Measurements from ENCODE around the gene MGAT4B.
"Not testable (repeated sequence)": the region's sequence is repeated elsewhere in the genome, so short reads cannot be mapped to it uniquely, and the experiment has no call there.

Gene MGAT4B

GRCh38 chr5:179806250-179807048 lies at the start of gene MGAT4B:
Gene MGAT4B, minus strand, starts transcription at chr5:179806866. Its CDS starts 283 bp downstream, at chr5:179806583.
- H3K27ac ChIP-seq: peak within 1 kb of the TSS; percentile 92
- no peak for DNase-seq (ENCODE audit: low read depth, low spot score)

- DNase-seq (ENCODE audit: low read depth, low spot score): no peak
- no peak overlapping the region for H3K27ac ChIP-seq
Measured at GRCh38 chr5:179854356-179854755, 47.7 kb upstream of the MGAT4B start.

- H3K27ac ChIP-seq: no peak overlapping the region
- DNase-seq (ENCODE audit: low read depth, low spot score): no peak
Measured at GRCh38 chr5:179852993-179853547, 46.4 kb upstream of the MGAT4B start.

- DNase-seq (ENCODE audit: low read depth, low spot score): no peak
Measured at GRCh38 chr5:179841621-179842020, 35.0 kb upstream of the MGAT4B start.

GRCh38 chr5:179840766-179841165 lies 34.1 kb upstream of the MGAT4B start:
- DNase-seq (ENCODE audit: low read depth, low spot score): no peak
- H3K27ac ChIP-seq: no peak overlapping the region

More at GRCh38 chr5:179841621-179842020, 35.0 kb upstream of the MGAT4B start:
- H3K27ac ChIP-seq: no peak overlapping the region

GRCh38 chr5:179840321-179840720 lies 33.7 kb upstream of the MGAT4B start:
- DNase-seq (ENCODE audit: low read depth, low spot score): no peak
- peak overlapping the region; percentile 42 for H3K27ac ChIP-seq

GRCh38 chr5:179839328-179840256 lies 32.9 kb upstream of the MGAT4B start:
- peak overlapping the region; percentile 42 for H3K27ac ChIP-seq
- no peak for DNase-seq (ENCODE audit: low read depth, low spot score)

GRCh38 chr5:179837076-179838011 lies 30.7 kb upstream of the MGAT4B start:
- H3K27ac ChIP-seq: no peak overlapping the region

GRCh38 chr5:179836225-179837019 lies 29.8 kb upstream of the MGAT4B start:
- no peak overlapping the region for H3K27ac ChIP-seq
- DNase-seq (ENCODE audit: low read depth, low spot score): no peak

More at GRCh38 chr5:179837076-179838011, 30.7 kb upstream of the MGAT4B start:
- DNase-seq (ENCODE audit: low read depth, low spot score): no peak

GRCh38 chr5:179834871-179835270 lies 28.2 kb upstream of the MGAT4B start:
- H3K27ac ChIP-seq; DNase-seq (ENCODE audit: low read depth, low spot score): not testable (repeated sequence)

GRCh38 chr5:179834120-179834519 lies 27.5 kb upstream of the MGAT4B start:
- H3K27ac ChIP-seq: no peak overlapping the region

GRCh38 chr5:179833709-179834070 lies 27.0 kb upstream of the MGAT4B start:
- DNase-seq (ENCODE audit: low read depth, low spot score): no peak
- no peak overlapping the region for H3K27ac ChIP-seq

More at GRCh38 chr5:179834120-179834519, 27.5 kb upstream of the MGAT4B start:
- no peak for DNase-seq (ENCODE audit: low read depth, low spot score)

GRCh38 chr5:179833056-179833708 lies 26.5 kb upstream of the MGAT4B start:
- H3K27ac ChIP-seq: no peak overlapping the region
- DNase-seq (ENCODE audit: low read depth, low spot score): no peak

- DNase-seq (ENCODE audit: low read depth, low spot score): no peak
- no peak overlapping the region for H3K27ac ChIP-seq
Measured at GRCh38 chr5:179832039-179832745, 25.5 kb upstream of the MGAT4B start.

GRCh38 chr5:179830818-179831468 lies 24.3 kb upstream of the MGAT4B start:
- no peak for DNase-seq (ENCODE audit: low read depth, low spot score)
- no peak overlapping the region for H3K27ac ChIP-seq

- no peak for DNase-seq (ENCODE audit: low read depth, low spot score)
- H3K27ac ChIP-seq: no peak overlapping the region
Measured at GRCh38 chr5:179829732-179830435, 23.2 kb upstream of the MGAT4B start.

All from epithelial cell of prostate (primary cell).